GM23248 (cell line): ENCODE data around the gene ULK4. TPM values are rescaled to one million over a fixed set of nuclear protein-coding genes. Genes with fewer than 3 reads are reported as not detected.

Source experiments
- DNase-seq: peaks from one replicate; pipeline ENCODE4 v3.0.0-alpha.2; 2015
- H2AFZ ChIP-seq: fragments of 200-600 bp; sonication (generic); 2 replicates; pipeline ENCODE4 v1.6.1; 2016; ENCODE audit warnings: antibody characterized with exemption
- H3F3A ChIP-seq: fragments of 200-600 bp; sonication (generic); 2 replicates; pipeline ENCODE4 v1.6.1; 2016; ENCODE audit warnings: mild to moderate bottlenecking, antibody characterized with exemption, mixed run types; ENCODE audit not compliant: insufficient read depth
- H3K27ac ChIP-seq: fragments of 200-600 bp; sonication (generic); 2 replicates; pipeline ENCODE4 v1.5.1; 2016; ENCODE audit warnings: mild to moderate bottlenecking
- H3K27me3 ChIP-seq: fragments of 200-600 bp; sonication (generic); replicated peaks from 2 replicates; pipeline ENCODE4 v1.6.1; 2016; ENCODE audit warnings: mild to moderate bottlenecking; ENCODE audit not compliant: insufficient read depth
- H3K36me3 ChIP-seq: fragments of 200-600 bp; sonication (generic); 2 replicates; pipeline ENCODE4 v1.6.1; 2016; ENCODE audit warnings: low read depth, mild to moderate bottlenecking
- H3K4me1 ChIP-seq: fragments of 200-600 bp; sonication (generic); 2 replicates; pipeline ENCODE4 v1.6.1; 2016; ENCODE audit warnings: mild to moderate bottlenecking; ENCODE audit not compliant: insufficient read depth
- H3K4me2 ChIP-seq: fragments of 200-600 bp; sonication (generic); one replicate; pipeline ENCODE4 v1.6.1; 2016; ENCODE audit warnings: mild to moderate bottlenecking; ENCODE audit not compliant: unreplicated experiment
- H3K4me3 ChIP-seq: fragments of 200-600 bp; sonication (generic); 2 replicates; pipeline ENCODE4 v1.5.1; 2016; ENCODE audit warnings: mild to moderate bottlenecking
- H3K79me2 ChIP-seq: fragments of 200-600 bp; sonication (generic); 2 replicates; pipeline ENCODE4 v1.6.1; 2016; ENCODE audit warnings: mild to moderate bottlenecking; ENCODE audit not compliant: insufficient read depth
- H3K9ac ChIP-seq: fragments of 200-600 bp; sonication (generic); 2 replicates; pipeline ENCODE4 v1.6.1; 2016; ENCODE audit warnings: mild to moderate bottlenecking
- H3K9me2 ChIP-seq: fragments of 200-600 bp; sonication (generic); 2 replicates; pipeline ENCODE4 v1.6.1; 2016; ENCODE audit warnings: mixed run types, mild to moderate bottlenecking, moderate library complexity; ENCODE audit not compliant: insufficient read depth
- H3K9me3 ChIP-seq: fragments of 200-600 bp; sonication (generic); one replicate; pipeline ENCODE4 v1.6.1; 2017; ENCODE audit warnings: low read depth
- H4K20me1 ChIP-seq: fragments of 200-600 bp; sonication (generic); 2 replicates; pipeline ENCODE4 v1.6.0; 2016; ENCODE audit not compliant: insufficient read depth
- EZH2 ChIP-seq: fragments of 200-600 bp; sonication (generic); IDR thresholded peaks from 2 replicates; pipeline ENCODE4 v1.6.1; 2018; ENCODE audit warnings: antibody characterized with exemption, mild to moderate bottlenecking; ENCODE audit not compliant: insufficient read depth, poor library complexity, severe bottlenecking
- EZH2phosphoT487 ChIP-seq: fragments of 200-600 bp; sonication (generic); IDR thresholded peaks from 2 replicates; pipeline ENCODE4 v1.6.1; 2018; ENCODE audit warnings: antibody characterized with exemption, moderate library complexity, mild to moderate bottlenecking, low read depth; ENCODE audit not compliant: insufficient read depth
- WGBS, 2 experiments: methylation state at CpG; one replicate each; pipeline ENCODE4 v1.1.6; 2015 to 2017; ENCODE audit warnings: low lambda C conversion rate in 2 of 2, low coverage in 1 of 2; ENCODE audit errors: missing lambda C conversion rate in 2 of 2; 5-methylcytosine and 5-hydroxymethylcytosine counted together
- in situ Hi-C: fragments of 300-500 bp; cut with MboI; formaldehyde crosslinking; loops from 2 replicates; pipeline ENCODE4 v1.15.0; 2020
- polyA plus RNA-seq: library from polyadenylated mRNA; unstranded; fragments of >200 nt; fragmentation: Nextera tagmentation; extraction: Ambion mirVana; gene quantifications from 2 replicates; pipeline ENCODE4 v1.2.1, GENCODE V29; 2016
- total RNA-seq: library from RNA; depleted of rRNA; stranded (reverse); fragments of >200 nt; shearing (Covaris generic); gene quantifications from 2 replicates; pipeline ENCODE4 v1.2.3, GENCODE V29; 2014

The ULK4 gene
- total and polyA plus RNA-seq, 2 experiments from 2014 or later: 3.5 to 20.3 TPM

- H3K4me1 ChIP-seq: no peaks in the 10 kb centered on the region
- no peak overlapping the region for H3K4me2 ChIP-seq
- no peak overlapping the region for H3K9ac ChIP-seq
- H3K4me3 ChIP-seq: no peak overlapping the region
- in situ Hi-C loops: no loop called here
- no peaks in the 10 kb centered on the region for H3F3A ChIP-seq
- no peak overlapping the region for H2AFZ ChIP-seq
- H3K27me3 ChIP-seq: no peaks in the 10 kb centered on the region
- no peaks in the 10 kb centered on the region for H3K79me2 ChIP-seq
- no peak overlapping the region for H3K27ac ChIP-seq
- no peak for DNase-seq
- H4K20me1 ChIP-seq: no peaks in the 10 kb centered on the region
- no peaks in the 10 kb centered on the region for H3K9me2 ChIP-seq
- H3K9me3 ChIP-seq: no peaks in the 10 kb centered on the region
- H3K36me3 ChIP-seq: no peaks in the 10 kb centered on the region
- TF ChIP-seq EZH2: no peak
Observed at GRCh38 chr3:41503998-41504623, 457.8 kb downstream of the ULK4 start.

- TF ChIP-seq EZH2 (no peak), EZH2phosphoT487 (no peak)
- in situ Hi-C loops: no loop called here
- Histone ChIP-seq H3F3A (no peaks in the 10 kb centered on the region), H3K4me1 (no peaks in the 10 kb centered on the region), H2AFZ (no peak overlapping the region), H3K9me2 (no peaks in the 10 kb centered on the region), H3K27me3 (no peaks in the 10 kb centered on the region), H3K9me3 (no peaks in the 10 kb centered on the region), H3K4me3 (no peak overlapping the region), H3K36me3 (no peaks in the 10 kb centered on the region), H3K27ac (no peak overlapping the region), H3K4me2 (no peak overlapping the region), H3K79me2 (no peaks in the 10 kb centered on the region), H3K9ac (no peak overlapping the region), H4K20me1 (no peaks in the 10 kb centered on the region)
- no peak for DNase-seq
Observed at GRCh38 chr3:41502481-41502880, 459.4 kb downstream of the ULK4 start.

- TF ChIP-seq EZH2phosphoT487 (no peak), EZH2 (no peak)
- no peaks in the 10 kb centered on the region for H3K9me2 ChIP-seq
- H3K79me2 ChIP-seq: no peaks in the 10 kb centered on the region
- in situ Hi-C loops: no loop called here
- H3K27ac ChIP-seq: no peak overlapping the region
- H3K9ac ChIP-seq: no peak overlapping the region
- no peaks in the 10 kb centered on the region for H3K36me3 ChIP-seq
- H3K4me2 ChIP-seq: no peak overlapping the region
- H3K4me3 ChIP-seq: no peak overlapping the region
- H2AFZ ChIP-seq: no peak overlapping the region
- H3K9me3 ChIP-seq: no peaks in the 10 kb centered on the region
- DNase-seq: peak; percentile 2
- 9 to 12% methylated on average over 1 of the region's 1 CpG for WGBS, 2 experiments
- H3K4me1 ChIP-seq: no peaks in the 10 kb centered on the region
- H3F3A ChIP-seq: no peaks in the 10 kb centered on the region
- H4K20me1 ChIP-seq: no peaks in the 10 kb centered on the region
- no peaks in the 10 kb centered on the region for H3K27me3 ChIP-seq
Observed at GRCh38 chr3:41502023-41502422, 459.9 kb downstream of the ULK4 start.

GRCh38 chr3:41498847-41499246 is 463.1 kb downstream of the ULK4 start:
- Histone ChIP-seq H3K9me3 (no peaks in the 10 kb centered on the region), H3F3A (no peaks in the 10 kb centered on the region), H3K27me3 (no peaks in the 10 kb centered on the region), H3K4me3 (no peak overlapping the region), H3K36me3 (no peaks in the 10 kb centered on the region), H3K9ac (no peak overlapping the region), H3K79me2 (no peaks in the 10 kb centered on the region), H3K27ac (no peak overlapping the region), H3K4me2 (no peak overlapping the region), H4K20me1 (no peaks in the 10 kb centered on the region), H3K4me1 (no peaks in the 10 kb centered on the region), H2AFZ (no peak overlapping the region), H3K9me2 (no peaks in the 10 kb centered on the region)
- no peak for DNase-seq
- no peak for TF ChIP-seq EZH2
- no peak for TF ChIP-seq EZH2phosphoT487
- in situ Hi-C loops: no loop called here
- WGBS, 2 experiments: 76 to 80% methylated on average over 2 of the region's 2 CpGs

DNA sequence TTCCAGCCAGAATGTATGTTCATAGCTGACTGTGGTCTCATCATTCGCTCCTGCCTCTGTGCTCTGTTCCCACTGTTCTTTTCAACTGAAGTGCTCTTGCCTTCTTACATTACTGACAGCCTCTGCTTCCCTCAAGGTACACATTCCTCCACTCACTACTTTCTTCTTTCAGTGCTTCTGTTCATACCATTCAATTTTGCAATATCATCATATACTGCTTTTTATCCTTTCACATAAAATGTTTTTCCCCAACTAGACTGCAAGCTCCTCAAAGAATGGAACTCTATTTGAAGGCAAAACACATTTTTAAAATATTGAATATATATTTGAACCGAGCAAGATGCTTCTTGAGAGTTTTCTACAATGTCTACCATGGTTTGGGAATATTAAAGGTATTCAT is 471.5 kb downstream of the ULK4 start:
- H3K27me3 ChIP-seq: no peaks in the 10 kb centered on the region
- no peaks in the 10 kb centered on the region for H3K36me3 ChIP-seq
- no peak overlapping the region for H3K9ac ChIP-seq
- WGBS, 2 experiments: 66 to 79% methylated on average over 2 of the region's 2 CpGs
- no peak overlapping the region for H3K4me3 ChIP-seq
- H2AFZ ChIP-seq: no peak overlapping the region
- TF ChIP-seq EZH2phosphoT487 (no peak), EZH2 (no peak)
- no peaks in the 10 kb centered on the region for H3K79me2 ChIP-seq
- DNase-seq: no peak
- no peaks in the 10 kb centered on the region for H3F3A ChIP-seq
- H3K9me2 ChIP-seq: no peaks in the 10 kb centered on the region
- no peak overlapping the region for H3K4me2 ChIP-seq
- no peaks in the 10 kb centered on the region for H3K9me3 ChIP-seq
- in situ Hi-C loops: no loop called here
- no peak overlapping the region for H3K27ac ChIP-seq
- no peaks in the 10 kb centered on the region for H4K20me1 ChIP-seq
- H3K4me1 ChIP-seq: no peaks in the 10 kb centered on the region
